K562 (cell line): ENCODE results near the gene SAMD4A.

Experiments
- CTCF ChIP-seq, 3 experiments: IDR thresholded peaks in 2 of 3; conservative IDR thresholded peaks in 1 of 3; 2 replicates each; pipeline ENCODE4 v1.5.1; 2011 to 2012; ENCODE audit warnings: low read length in 3 of 3, mild to moderate bottlenecking in 3 of 3, control low read depth in 2 of 3, improper control_type of control experiment in 1 of 3, inconsistent platforms in 1 of 3, low read depth in 1 of 3, mixed read lengths in 1 of 3, moderate library complexity in 1 of 3; ENCODE audit not compliant: insufficient read depth in 2 of 3
- FOS ChIP-seq: IDR thresholded peaks from 3 replicates; pipeline ENCODE4 v1.6.1; 2011; ENCODE audit not compliant: insufficient read length; ENCODE audit errors: extremely low read depth
- HDAC6 ChIP-seq: IDR thresholded peaks from 2 replicates; pipeline ENCODE4 v1.6.1; 2012; ENCODE audit warnings: low read depth, mild to moderate bottlenecking, control low read depth, inconsistent platforms, low read length, moderate library complexity
- MCM7 ChIP-seq, 2 experiments: fragments of 450-650 bp; IDR thresholded peaks; 2 replicates each; pipeline ENCODE4 v1.6.1; 2016 to 2018
- MYC ChIP-seq, 2 experiments: fragments of 250-450 bp in 1 of 2; sonication (Bioruptor Pico) in 1 of 2; IDR thresholded peaks; 2 replicates each; pipeline versions ENCODE4 v1.5.1 to v1.6.1; 2012 to 2021; ENCODE audit warnings: low read depth in 2 of 2, borderline replicate concordance in 1 of 2, improper control_type of control experiment in 1 of 2, low read length in 1 of 2, mild to moderate bottlenecking in 1 of 2, moderate library complexity in 1 of 2
- NR3C1 ChIP-seq: sonication (generic); formaldehyde crosslinking; IDR thresholded peaks from 2 replicates; pipeline ENCODE4 v1.8.1; 2022; ENCODE audit warnings: missing genetic modification reagents
- RAD21 ChIP-seq, 2 experiments: fragments of 250-450 bp in 1 of 2; fragments of 450-650 bp in 1 of 2; sonication (Bioruptor Pico) in 1 of 2; formaldehyde crosslinking in 1 of 2; IDR thresholded peaks in 1 of 2; conservative IDR thresholded peaks in 1 of 2; 2 replicates each; pipeline versions ENCODE4 v1.4.0 to v1.8.0; 2020 to 2022; ENCODE audit warnings: mild to moderate bottlenecking in 2 of 2, moderate library complexity in 1 of 2
- UBTF ChIP-seq, 2 experiments: IDR thresholded peaks; 2 replicates each; pipeline ENCODE4 v1.6.1; 2012; ENCODE audit warnings: improper control_type of control experiment in 2 of 2, low read depth in 2 of 2, low read length in 2 of 2, borderline replicate concordance in 1 of 2
- ZNF124 ChIP-seq: sonication (generic); formaldehyde crosslinking; IDR thresholded peaks from 2 replicates; pipeline ENCODE4 v1.8.1; 2022; ENCODE audit warnings: missing genetic modification reagents
- ZNF274 ChIP-seq: IDR thresholded peaks from 2 replicates; pipeline ENCODE4 v1.6.1; 2011; ENCODE audit warnings: low read depth, mild to moderate bottlenecking, low read length, moderate library complexity, borderline replicate concordance
- TF ChIP-seq, protein P1 (sequence below): sonication (generic); formaldehyde crosslinking; IDR thresholded peaks from 2 replicates; pipeline ENCODE4 v1.9.0; 2022; ENCODE audit warnings: mild to moderate bottlenecking, missing genetic modification reagents
- TF ChIP-seq, protein P2 (sequence below): sonication (generic); formaldehyde crosslinking; IDR thresholded peaks from 2 replicates; pipeline ENCODE4 v1.9.0; 2022; ENCODE audit warnings: mild to moderate bottlenecking, missing genetic modification reagents

GRCh38 chr14:54589843-54590242 lies 22.9 kb downstream of the SAMD4A start:
- TF ChIP-seq NR3C1 (CRISPR knock-in tag), result no peak
- no peak for TF ChIP-seq MCM7 (IDR thresholded peaks at IDR 0.05)
- TF ChIP-seq ZNF274, result no peak
- no peak for TF ChIP-seq CTCF (IDR thresholded peaks at IDR 0.05 in 2 of 3, conservative IDR thresholded peaks at IDR 0.05 in 1 of 3; ENCODE audit: insufficient read depth in 2 of 3, low read depth in 1 of 3, low read length in 3 of 3)
- TF ChIP-seq, protein P1, sequence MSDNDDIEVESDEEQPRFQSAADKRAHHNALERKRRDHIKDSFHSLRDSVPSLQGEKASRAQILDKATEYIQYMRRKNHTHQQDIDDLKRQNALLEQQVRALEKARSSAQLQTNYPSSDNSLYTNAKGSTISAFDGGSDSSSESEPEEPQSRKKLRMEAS (CRISPR knock-in tag), result no peak
- no peak for TF ChIP-seq UBTF (IDR thresholded peaks at IDR 0.05; ENCODE audit: borderline replicate concordance in 1 of 2, low read depth in 2 of 2, low read length in 2 of 2)
- TF ChIP-seq ZNF124 (CRISPR knock-in tag), result no peak
- no peak for TF ChIP-seq RAD21 (CRISPR knock-in tag; conservative IDR thresholded peaks at IDR 0.05 in 1 of 2, IDR thresholded peaks at IDR 0.05 in 1 of 2)
- TF ChIP-seq FOS, result no peak
- TF ChIP-seq HDAC6, result no peak
- no peak for TF ChIP-seq MYC (IDR thresholded peaks at IDR 0.05; ENCODE audit: low read depth, low read length)
- TF ChIP-seq MYC (CRISPR knock-in tag; IDR thresholded peaks at IDR 0.05; ENCODE audit: borderline replicate concordance, low read depth), result no peak
- TF ChIP-seq, protein P2, sequence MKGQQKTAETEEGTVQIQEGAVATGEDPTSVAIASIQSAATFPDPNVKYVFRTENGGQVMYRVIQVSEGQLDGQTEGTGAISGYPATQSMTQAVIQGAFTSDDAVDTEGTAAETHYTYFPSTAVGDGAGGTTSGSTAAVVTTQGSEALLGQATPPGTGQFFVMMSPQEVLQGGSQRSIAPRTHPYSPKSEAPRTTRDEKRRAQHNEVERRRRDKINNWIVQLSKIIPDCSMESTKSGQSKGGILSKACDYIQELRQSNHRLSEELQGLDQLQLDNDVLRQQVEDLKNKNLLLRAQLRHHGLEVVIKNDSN (CRISPR knock-in tag), result no peak
